Measurements from ENCODE around the gene MCHR1.

DNA sequence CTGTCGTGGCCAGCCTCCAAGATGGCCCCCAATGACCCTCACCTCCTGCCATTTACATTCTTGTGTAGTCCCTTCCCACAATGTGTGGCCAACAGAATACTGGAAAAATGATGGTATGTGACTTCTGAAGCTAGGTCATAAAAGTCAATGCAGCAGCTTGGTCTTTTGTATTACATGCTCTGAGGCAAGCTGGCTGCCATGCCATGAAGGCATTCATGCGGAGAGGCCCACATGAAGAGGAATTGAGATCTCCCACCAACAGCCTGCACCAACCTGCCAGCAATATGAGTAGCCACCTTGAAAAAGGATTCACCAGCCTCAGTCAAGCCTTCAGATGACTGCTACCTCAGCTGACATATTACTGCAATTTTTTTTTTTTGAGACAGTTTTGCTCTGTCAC lies 47.4 kb upstream of the MCHR1 start:
- TF ChIP-seq, protein P1, sequence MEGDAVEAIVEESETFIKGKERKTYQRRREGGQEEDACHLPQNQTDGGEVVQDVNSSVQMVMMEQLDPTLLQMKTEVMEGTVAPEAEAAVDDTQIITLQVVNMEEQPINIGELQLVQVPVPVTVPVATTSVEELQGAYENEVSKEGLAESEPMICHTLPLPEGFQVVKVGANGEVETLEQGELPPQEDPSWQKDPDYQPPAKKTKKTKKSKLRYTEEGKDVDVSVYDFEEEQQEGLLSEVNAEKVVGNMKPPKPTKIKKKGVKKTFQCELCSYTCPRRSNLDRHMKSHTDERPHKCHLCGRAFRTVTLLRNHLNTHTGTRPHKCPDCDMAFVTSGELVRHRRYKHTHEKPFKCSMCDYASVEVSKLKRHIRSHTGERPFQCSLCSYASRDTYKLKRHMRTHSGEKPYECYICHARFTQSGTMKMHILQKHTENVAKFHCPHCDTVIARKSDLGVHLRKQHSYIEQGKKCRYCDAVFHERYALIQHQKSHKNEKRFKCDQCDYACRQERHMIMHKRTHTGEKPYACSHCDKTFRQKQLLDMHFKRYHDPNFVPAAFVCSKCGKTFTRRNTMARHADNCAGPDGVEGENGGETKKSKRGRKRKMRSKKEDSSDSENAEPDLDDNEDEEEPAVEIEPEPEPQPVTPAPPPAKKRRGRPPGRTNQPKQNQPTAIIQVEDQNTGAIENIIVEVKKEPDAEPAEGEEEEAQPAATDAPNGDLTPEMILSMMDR (IDR thresholded peaks at IDR 0.05) = no peak
- TF ChIP-seq POLR2A (IDR thresholded peaks at IDR 0.05) (no peak), POLR2AphosphoS5 (IDR thresholded peaks at IDR 0.05) (no peak), EP300 (IDR thresholded peaks at IDR 0.05) (no peak)

Measured in suprapubic skin (tissue), 4 donors.